Panc1 (cell line): ENCODE measurements around the gene SUPT20H. TPM values are rescaled to one million over a fixed set of nuclear protein-coding genes. Genes with fewer than 3 reads are reported as not detected.

ENCODE experiments used
- ATAC-seq: fragments of 200-7000 bp; cut with Tn5 transposase; 2 replicates; pipeline ENCODE4 v1.9.1; 2020; ENCODE audit warnings: mild to moderate bottlenecking, moderate library complexity
- BruUV-seq: library from RNA; stranded (reverse); fragments of 400-500 nt; replicated peaks from 2 replicates; lab custom pipeline; 2021; lab: Mats Ljungman, UMichigan
- CTCF ChIA-PET: fragments of 300-600 bp; sonication (Branson Sonifier 250); formaldehyde crosslinking; loops from one replicate; lab custom pipeline; 2022; ENCODE audit warnings: antibody characterized with exemption; lab: Charles Lee
- POLR2A ChIA-PET: fragments of 300-600 bp; sonication (Branson Sonifier 250); formaldehyde crosslinking; loops from one replicate; lab custom pipeline; 2022; ENCODE audit warnings: antibody characterized with exemption; lab: Charles Lee
- DNase-seq: peaks from one replicate; pipeline ENCODE4 v3.0.0-alpha.2; 2010; ENCODE audit warnings: low read depth, low spot score
- H3K27ac ChIP-seq: 2 replicates; pipeline ENCODE4 v1.5.1; 2011; ENCODE audit warnings: mild to moderate bottlenecking, low read length, inconsistent platforms
- H3K27me3 ChIP-seq: fragments of 200-500 bp; sonication (Bioruptor generic); 2 replicates; pipeline ENCODE4 v1.6.0; 2014; ENCODE audit warnings: low read length, inconsistent platforms; ENCODE audit not compliant: control insufficient read depth, insufficient read depth
- H3K36me3 ChIP-seq: fragments of 200-500 bp; sonication (Bioruptor generic); 2 replicates; pipeline ENCODE4 v1.5.1; 2014; ENCODE audit warnings: inconsistent platforms, mild to moderate bottlenecking, low read length, moderate library complexity; ENCODE audit not compliant: control insufficient read depth, insufficient read depth
- H3K4me1 ChIP-seq: 2 replicates; pipeline ENCODE4 v1.5.1; 2011; ENCODE audit warnings: inconsistent platforms, mild to moderate bottlenecking, low read length, moderate library complexity; ENCODE audit not compliant: control insufficient read depth, insufficient read depth
- H3K4me3 ChIP-seq, 2 experiments: 2 replicates each; pipeline ENCODE4 v1.5.1; 2011 to 2012; ENCODE audit warnings: low read depth in 2 of 2, low read length in 2 of 2, mild to moderate bottlenecking in 2 of 2, inconsistent platforms in 1 of 2, moderate library complexity in 1 of 2
- H3K9me3 ChIP-seq: fragments of 200-500 bp; sonication (Bioruptor generic); 2 replicates; pipeline ENCODE4 v1.5.1; 2014; ENCODE audit warnings: low read depth, mild to moderate bottlenecking, inconsistent platforms, low read length, moderate library complexity; ENCODE audit not compliant: control insufficient read depth, insufficient read depth
- POLR2AphosphoS5 ChIP-seq: IDR thresholded peaks from 2 replicates; pipeline ENCODE4 v1.6.1; 2012; ENCODE audit warnings: mild to moderate bottlenecking, low read depth, low read length, moderate library complexity
- SIN3A ChIP-seq: IDR thresholded peaks from 2 replicates; pipeline ENCODE4 v1.6.1; 2012; ENCODE audit warnings: low read depth, mild to moderate bottlenecking, low read length, moderate library complexity, borderline replicate concordance; ENCODE audit not compliant: insufficient read depth
- TCF7L2 ChIP-seq: IDR thresholded peaks from 2 replicates; pipeline ENCODE4 v1.6.1; 2011; ENCODE audit warnings: mild to moderate bottlenecking, low read depth, low read length, inconsistent platforms
- in situ Hi-C: cut with HindIII; loops from 2 replicates; pipeline ENCODE4 v1.10.0; 2016; ENCODE audit warnings: low sequenced_read_pairs, low pct_unique_long_range_greater_than_20kb
- intact Hi-C: fragments of 100-400 bp; cut with micrococcal nuclease; formaldehyde crosslinking; loops from one replicate; pipeline ENCODE4 v1.10.0; 2022; ENCODE audit not compliant: unreplicated experiment
- total RNA-seq: library from RNA; stranded (reverse); gene quantifications from one replicate; pipeline ENCODE4 v1.2.1, GENCODE V29; 2021; ENCODE audit not compliant: unreplicated experiment
- TF ChIP-seq, protein P1 (sequence below): fragments of 450-650 bp; IDR thresholded peaks from 2 replicates; pipeline ENCODE4 v1.5.1; 2017; ENCODE audit warnings: mild to moderate bottlenecking
- TF ChIP-seq, protein P2 (sequence below), 2 experiments: IDR thresholded peaks; 2 replicates each; pipeline ENCODE4 v1.6.1; 2011 to 2012; ENCODE audit warnings: low read depth in 2 of 2, control low read depth in 1 of 2, low read length in 1 of 2, mild to moderate bottlenecking in 1 of 2, moderate library complexity in 1 of 2; ENCODE audit not compliant: insufficient read depth in 1 of 2

Gene SUPT20H
- total RNA-seq, 1 experiment from 2014 or later, result 32.9 TPM

DNA sequence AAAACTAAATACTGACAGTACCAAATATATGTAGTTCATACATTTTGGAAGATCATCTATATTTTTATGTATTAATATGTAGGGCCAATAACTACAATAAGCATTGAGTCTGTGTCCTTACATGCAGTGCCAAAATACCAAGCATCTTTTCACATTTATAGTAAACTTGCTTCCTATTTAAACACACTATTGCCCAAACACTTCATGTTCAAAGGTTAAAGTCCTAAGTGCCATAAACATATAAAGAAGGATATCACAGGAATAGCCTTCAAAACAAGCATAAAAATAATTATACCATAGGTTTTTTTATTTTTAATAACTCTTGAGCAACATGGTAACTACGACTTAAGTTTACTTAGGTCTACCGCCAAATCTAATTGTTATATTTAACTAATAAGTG lies 31.8 kb downstream of the SUPT20H start:
- ChIA-PET POLR2A (no interaction called here), CTCF (no interaction called here)
- DNase-seq, result no peak
- Histone ChIP-seq H3K4me1 (no peaks in the 10 kb centered on the region), H3K27ac (no peak overlapping the region), H3K27me3 (no peaks in the 10 kb centered on the region), H3K4me3 (no peak overlapping the region), H3K9me3 (no peaks in the 10 kb centered on the region), H3K36me3 (peaks cover 59% of the 10 kb centered on the region)
- TF ChIP-seq, protein P1, sequence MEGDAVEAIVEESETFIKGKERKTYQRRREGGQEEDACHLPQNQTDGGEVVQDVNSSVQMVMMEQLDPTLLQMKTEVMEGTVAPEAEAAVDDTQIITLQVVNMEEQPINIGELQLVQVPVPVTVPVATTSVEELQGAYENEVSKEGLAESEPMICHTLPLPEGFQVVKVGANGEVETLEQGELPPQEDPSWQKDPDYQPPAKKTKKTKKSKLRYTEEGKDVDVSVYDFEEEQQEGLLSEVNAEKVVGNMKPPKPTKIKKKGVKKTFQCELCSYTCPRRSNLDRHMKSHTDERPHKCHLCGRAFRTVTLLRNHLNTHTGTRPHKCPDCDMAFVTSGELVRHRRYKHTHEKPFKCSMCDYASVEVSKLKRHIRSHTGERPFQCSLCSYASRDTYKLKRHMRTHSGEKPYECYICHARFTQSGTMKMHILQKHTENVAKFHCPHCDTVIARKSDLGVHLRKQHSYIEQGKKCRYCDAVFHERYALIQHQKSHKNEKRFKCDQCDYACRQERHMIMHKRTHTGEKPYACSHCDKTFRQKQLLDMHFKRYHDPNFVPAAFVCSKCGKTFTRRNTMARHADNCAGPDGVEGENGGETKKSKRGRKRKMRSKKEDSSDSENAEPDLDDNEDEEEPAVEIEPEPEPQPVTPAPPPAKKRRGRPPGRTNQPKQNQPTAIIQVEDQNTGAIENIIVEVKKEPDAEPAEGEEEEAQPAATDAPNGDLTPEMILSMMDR, result no peak
- TF ChIP-seq POLR2AphosphoS5, result no peak
- TF ChIP-seq SIN3A, result no peak
- TF ChIP-seq, protein P2, sequence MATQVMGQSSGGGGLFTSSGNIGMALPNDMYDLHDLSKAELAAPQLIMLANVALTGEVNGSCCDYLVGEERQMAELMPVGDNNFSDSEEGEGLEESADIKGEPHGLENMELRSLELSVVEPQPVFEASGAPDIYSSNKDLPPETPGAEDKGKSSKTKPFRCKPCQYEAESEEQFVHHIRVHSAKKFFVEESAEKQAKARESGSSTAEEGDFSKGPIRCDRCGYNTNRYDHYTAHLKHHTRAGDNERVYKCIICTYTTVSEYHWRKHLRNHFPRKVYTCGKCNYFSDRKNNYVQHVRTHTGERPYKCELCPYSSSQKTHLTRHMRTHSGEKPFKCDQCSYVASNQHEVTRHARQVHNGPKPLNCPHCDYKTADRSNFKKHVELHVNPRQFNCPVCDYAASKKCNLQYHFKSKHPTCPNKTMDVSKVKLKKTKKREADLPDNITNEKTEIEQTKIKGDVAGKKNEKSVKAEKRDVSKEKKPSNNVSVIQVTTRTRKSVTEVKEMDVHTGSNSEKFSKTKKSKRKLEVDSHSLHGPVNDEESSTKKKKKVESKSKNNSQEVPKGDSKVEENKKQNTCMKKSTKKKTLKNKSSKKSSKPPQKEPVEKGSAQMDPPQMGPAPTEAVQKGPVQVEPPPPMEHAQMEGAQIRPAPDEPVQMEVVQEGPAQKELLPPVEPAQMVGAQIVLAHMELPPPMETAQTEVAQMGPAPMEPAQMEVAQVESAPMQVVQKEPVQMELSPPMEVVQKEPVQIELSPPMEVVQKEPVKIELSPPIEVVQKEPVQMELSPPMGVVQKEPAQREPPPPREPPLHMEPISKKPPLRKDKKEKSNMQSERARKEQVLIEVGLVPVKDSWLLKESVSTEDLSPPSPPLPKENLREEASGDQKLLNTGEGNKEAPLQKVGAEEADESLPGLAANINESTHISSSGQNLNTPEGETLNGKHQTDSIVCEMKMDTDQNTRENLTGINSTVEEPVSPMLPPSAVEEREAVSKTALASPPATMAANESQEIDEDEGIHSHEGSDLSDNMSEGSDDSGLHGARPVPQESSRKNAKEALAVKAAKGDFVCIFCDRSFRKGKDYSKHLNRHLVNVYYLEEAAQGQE (IDR thresholded peaks at IDR 0.05; ENCODE audit: insufficient read depth in 1 of 2, low read depth in 2 of 2, low read length in 1 of 2), result no peak
- TF ChIP-seq TCF7L2, result no peak
- in situ Hi-C loops, result no loop called here
- BruUV-seq, result no TSS peak
- no peak for ATAC-seq
- intact Hi-C loops, result no loop called here

DNA sequence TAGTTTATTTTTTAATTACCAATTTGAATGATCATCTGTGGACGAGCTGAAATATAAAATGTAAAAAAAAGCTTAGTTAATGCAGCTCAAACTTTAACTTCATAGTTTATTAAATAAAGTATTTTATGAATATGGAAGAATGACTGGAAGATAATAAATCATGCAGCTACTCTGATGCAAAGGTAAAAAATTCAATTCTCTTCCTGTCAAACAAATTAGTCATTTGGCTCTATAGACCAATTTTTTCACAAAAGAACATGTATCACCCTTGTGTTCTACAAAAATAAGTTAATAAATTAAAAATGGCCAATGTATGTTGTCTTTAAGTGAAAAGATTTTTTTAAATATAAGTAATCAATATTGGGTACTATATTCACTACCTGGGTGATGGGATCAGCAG lies 32.7 kb downstream of the SUPT20H start:
- DNase-seq (no peak), ATAC-seq (no peak)
- peaks cover 65% of the 10 kb centered on the region for H3K36me3 ChIP-seq
- H3K9me3 ChIP-seq, result no peaks in the 10 kb centered on the region
- no peak overlapping the region for H3K27ac ChIP-seq
- no TSS peak for BruUV-seq
- H3K27me3 ChIP-seq, result no peaks in the 10 kb centered on the region
- POLR2A ChIA-PET, result no interaction called here
- in situ Hi-C loops (no loop called here), intact Hi-C loops (no loop called here)
- H3K4me1 ChIP-seq, result no peaks in the 10 kb centered on the region
- H3K4me3 ChIP-seq, result no peak overlapping the region
- TF ChIP-seq, protein P1, result no peak
- TF ChIP-seq TCF7L2, result no peak
- no peak for TF ChIP-seq SIN3A
- TF ChIP-seq POLR2AphosphoS5, result no peak
- TF ChIP-seq, protein P2 (IDR thresholded peaks at IDR 0.05; ENCODE audit: insufficient read depth in 1 of 2, low read depth in 2 of 2, low read length in 1 of 2), result no peak
- CTCF ChIA-PET, result no interaction called here
